ENCODE measurements around the gene ESYT1.

ESYT1 gene

GRCh38 chr12:56127888-56128669 lies at the start of gene ESYT1:
Gene ESYT1, plus strand, starts transcription at chr12:56128267. Its CDS starts 53 bp downstream, at chr12:56128320.
- peak; percentile 100 for DNase-seq (ENCODE audit: low spot score)

- DNase-seq (ENCODE audit: low spot score) = no peak
These were observed 49.6 kb upstream of the ESYT1 start for GRCh38 chr12:56078427-56078826.

- peak; percentile 91 for DNase-seq (ENCODE audit: low spot score)
These were observed 48.9 kb upstream of the ESYT1 start for GRCh38 chr12:56078931-56079722.

- peak; percentile 87 for DNase-seq (ENCODE audit: low spot score)
These were observed 48.1 kb upstream of the ESYT1 start, which contains the start of gene ERBB3 for GRCh38 chr12:56079723-56080555. Gene ERBB3, plus strand, starts transcription at chr12:56080165. Its CDS starts 136 bp downstream, at chr12:56080301.

GRCh38 chr12:56080556-56081138 lies 47.4 kb upstream of the ESYT1 start:
- DNase-seq (ENCODE audit: low spot score) = peak; percentile 63

- no peak for DNase-seq (ENCODE audit: low spot score)
These were observed 46.4 kb upstream of the ESYT1 start for GRCh38 chr12:56081393-56082347.

- DNase-seq (ENCODE audit: low spot score) = no peak
These were observed 45.7 kb upstream of the ESYT1 start for GRCh38 chr12:56082382-56082781.

- no peak for DNase-seq (ENCODE audit: low spot score)
These were observed 45.1 kb upstream of the ESYT1 start for GRCh38 chr12:56082967-56083366.

GRCh38 chr12:56084958-56085543 lies 43.0 kb upstream of the ESYT1 start:
- DNase-seq (ENCODE audit: low spot score) = no peak

GRCh38 chr12:56086096-56086495 lies 42.0 kb upstream of the ESYT1 start:
- peak; percentile 51 for DNase-seq (ENCODE audit: low spot score)

- no peak for DNase-seq (ENCODE audit: low spot score)
These were observed 41.5 kb upstream of the ESYT1 start for GRCh38 chr12:56086608-56087007.

GRCh38 chr12:56087220-56087619 lies 40.8 kb upstream of the ESYT1 start:
- no peak for DNase-seq (ENCODE audit: low spot score)

GRCh38 chr12:56097738-56098137 lies 30.3 kb upstream of the ESYT1 start:
- DNase-seq (ENCODE audit: low spot score) = no peak

GRCh38 chr12:56098592-56098991 lies 29.5 kb upstream of the ESYT1 start:
- DNase-seq (ENCODE audit: low spot score) = no peak

- DNase-seq (ENCODE audit: low spot score) = no peak
These were observed 28.3 kb upstream of the ESYT1 start for GRCh38 chr12:56099787-56100186.

- no peak for DNase-seq (ENCODE audit: low spot score)
These were observed 27.0 kb upstream of the ESYT1 start for GRCh38 chr12:56101045-56101444.

- no peak for DNase-seq (ENCODE audit: low spot score)
These were observed 25.4 kb upstream of the ESYT1 start for GRCh38 chr12:56102683-56103065.

GRCh38 chr12:56103066-56103711 lies 24.9 kb upstream of the ESYT1 start:
- no peak for DNase-seq (ENCODE audit: low spot score)

GRCh38 chr12:56103823-56104108 lies 24.3 kb upstream of the ESYT1 start:
- DNase-seq (ENCODE audit: low spot score) = no peak

All from kidney tubule cell (primary cell).